Measurements from ENCODE around the gene COL13A1. TPM values are rescaled to one million over a fixed set of nuclear protein-coding genes. Genes with fewer than 3 reads are reported as not detected.

Gene COL13A1
- total and polyA plus RNA-seq, 2 experiments from 2014 or later: 5.2 to 8.6 TPM

- Mint-ChIP-seq H3K36me3 (ENCODE audit: low read depth) (no peaks in the 10 kb centered on the region; the same call in 2 of the 3 replicates), H3K27me3 (ENCODE audit: insufficient read depth, low read depth, poor library complexity) (peaks cover 10% of the 10 kb centered on the region), H3K4me3 (no peak overlapping the region), H3K4me1 (peaks cover 3% of the 10 kb centered on the region), H3K9me3 (no peaks in the 10 kb centered on the region), H3K27ac (no peak overlapping the region)
- Histone ChIP-seq H3K9me2 (ENCODE audit: insufficient read depth) (no peaks in the 10 kb centered on the region), H3K4me2 (no peak overlapping the region), H3K4me3 (no peak overlapping the region), H3K36me3 (ENCODE audit: insufficient read depth) (no peaks in the 10 kb centered on the region), H2AFZ (no peak overlapping the region), H3K27ac (ENCODE audit: low read depth) (no peak overlapping the region), H3F3A (replicated peaks; ENCODE audit: low read depth) (no peaks in the 10 kb centered on the region), H3K79me2 (replicated peaks; ENCODE audit: insufficient read depth) (no peaks in the 10 kb centered on the region), H3K27me3 (ENCODE audit: insufficient read depth) (no peaks in the 10 kb centered on the region), H3K4me1 (ENCODE audit: insufficient read depth) (no peaks in the 10 kb centered on the region), H4K20me1 (replicated peaks; ENCODE audit: insufficient read depth) (no peaks in the 10 kb centered on the region)
- ATAC-seq (no peak), DNase-seq (ENCODE audit: low spot score) (no peak)
- TF ChIP-seq EZH2phosphoT487 (IDR thresholded peaks at IDR 0.05; ENCODE audit: unreplicated experiment) (no peak), CREB1 (CRISPR knock-in tag; IDR thresholded peaks at IDR 0.05; ENCODE audit: low read depth) (no peak), ETS1 (IDR thresholded peaks at IDR 0.05) (no peak), ZNF114 (CRISPR knock-in tag; IDR thresholded peaks at IDR 0.05) (no peak), NANOG (IDR thresholded peaks at IDR 0.05; ENCODE audit: borderline replicate concordance) (no peak), REST (IDR thresholded peaks at IDR 0.05; ENCODE audit: unreplicated experiment) (no peak)
Observed at GRCh38 chr10:69888882-69889584, 87.3 kb downstream of the COL13A1 start.

GRCh38 chr10:69890065-69890847 lies 88.5 kb downstream of the COL13A1 start:
- no peak overlapping the region for H3K4me3 Mint-ChIP-seq
- Histone ChIP-seq H3K9me2 (ENCODE audit: insufficient read depth) (no peaks in the 10 kb centered on the region), H3K4me2 (no peak overlapping the region), H3K36me3 (ENCODE audit: insufficient read depth) (no peaks in the 10 kb centered on the region), H3K27ac (ENCODE audit: low read depth) (no peak overlapping the region), H2AFZ (no peak overlapping the region), H3K27me3 (ENCODE audit: insufficient read depth) (no peaks in the 10 kb centered on the region), H3F3A (replicated peaks; ENCODE audit: low read depth) (no peaks in the 10 kb centered on the region), H3K4me1 (ENCODE audit: insufficient read depth) (no peaks in the 10 kb centered on the region), H4K20me1 (replicated peaks; ENCODE audit: insufficient read depth) (no peaks in the 10 kb centered on the region), H3K79me2 (replicated peaks; ENCODE audit: insufficient read depth) (no peaks in the 10 kb centered on the region), H3K4me3 (no peak overlapping the region)
- no peaks in the 10 kb centered on the region for H3K9me3 Mint-ChIP-seq
- ATAC-seq (no peak), DNase-seq (ENCODE audit: low spot score) (no peak)
- H3K27ac Mint-ChIP-seq: no peak overlapping the region
- no peaks in the 10 kb centered on the region; the same call in 2 of the 3 replicates for H3K36me3 Mint-ChIP-seq (ENCODE audit: low read depth)
- no peaks in the 10 kb centered on the region; the same call in 2 of the 3 replicates for H3K4me1 Mint-ChIP-seq
- H3K27me3 Mint-ChIP-seq (ENCODE audit: insufficient read depth, low read depth, poor library complexity): peaks cover 10% of the 10 kb centered on the region
- TF ChIP-seq CTCF (conservative IDR thresholded peaks at IDR 0.05; ENCODE audit: low read depth in 2 of 2) (no peak), REST (IDR thresholded peaks at IDR 0.05; ENCODE audit: unreplicated experiment) (no peak), POLR2AphosphoS5 (IDR thresholded peaks at IDR 0.05; ENCODE audit: low read depth) (no peak), JUNB (IDR thresholded peaks at IDR 0.05; ENCODE audit: unreplicated experiment) (no peak), ETS1 (IDR thresholded peaks at IDR 0.05) (no peak), NANOG (IDR thresholded peaks at IDR 0.05; ENCODE audit: borderline replicate concordance) (no peak)
